H9 (cell line): Measurements from ENCODE around the gene RAC2. TPM values are rescaled to one million over a fixed set of nuclear protein-coding genes. Genes with fewer than 3 reads are reported as not detected.

Experiments
- DNase-seq: peaks from one replicate; pipeline ENCODE4 v3.0.0-alpha.2; 2017
- H2AFZ ChIP-seq: one replicate; pipeline ENCODE4 v1.6.1; 2013; ENCODE audit warnings: mild to moderate bottlenecking, low read length, control low read depth, moderate library complexity
- H2AK5ac ChIP-seq: 2 replicates; pipeline ENCODE4 v1.6.1; 2013; ENCODE audit warnings: low read length, control low read depth, mixed read lengths; ENCODE audit not compliant: insufficient read length
- H2BK120ac ChIP-seq: one replicate; pipeline ENCODE4 v1.6.1; 2013; ENCODE audit warnings: low read depth, mild to moderate bottlenecking, low read length, control low read depth, inconsistent platforms; ENCODE audit not compliant: poor library complexity, severe bottlenecking
- H2BK12ac ChIP-seq: 2 replicates; pipeline ENCODE4 v1.6.1; 2013; ENCODE audit warnings: low read length, control low read depth, mixed read lengths, low read depth; ENCODE audit not compliant: insufficient read length
- H2BK15ac ChIP-seq: 2 replicates; pipeline ENCODE4 v1.6.1; 2013; ENCODE audit warnings: low read depth, low read length, control low read depth
- H2BK20ac ChIP-seq: one replicate; pipeline ENCODE4 v1.6.1; 2013; ENCODE audit warnings: low read depth, mild to moderate bottlenecking, low read length, control low read depth, inconsistent platforms; ENCODE audit not compliant: poor library complexity, severe bottlenecking
- H2BK5ac ChIP-seq: 2 replicates; pipeline ENCODE4 v1.6.1; 2013; ENCODE audit warnings: low read length, control low read depth, mixed read lengths; ENCODE audit not compliant: insufficient read length
- H3K14ac ChIP-seq: 2 replicates; pipeline ENCODE4 v1.6.1; 2013; ENCODE audit warnings: low read length, control low read depth; ENCODE audit not compliant: insufficient read depth
- H3K18ac ChIP-seq: 2 replicates; pipeline ENCODE4 v1.6.1; 2013; ENCODE audit warnings: low read depth, mild to moderate bottlenecking, mixed read lengths, low read length, control low read depth; ENCODE audit not compliant: insufficient read length
- H3K23ac ChIP-seq: 2 replicates; pipeline ENCODE4 v1.6.1; 2013; ENCODE audit warnings: low read length, control low read depth, mixed read lengths, low read depth; ENCODE audit not compliant: insufficient read length
- H3K23me2 ChIP-seq: 2 replicates; pipeline ENCODE4 v1.6.1; 2013; ENCODE audit warnings: low read depth, mild to moderate bottlenecking, mixed read lengths, low read length, control low read depth; ENCODE audit not compliant: insufficient read length, poor library complexity, severe bottlenecking
- H3K27ac ChIP-seq: 2 replicates; pipeline ENCODE4 v1.5.1; 2013; ENCODE audit warnings: low read length, control low read depth, mixed read lengths, low read depth; ENCODE audit not compliant: insufficient read length
- H3K27me3 ChIP-seq: 2 replicates; pipeline ENCODE4 v1.6.1; 2013; ENCODE audit warnings: low read length, control low read depth, inconsistent platforms; ENCODE audit not compliant: insufficient read depth
- H3K4ac ChIP-seq: 2 replicates; pipeline ENCODE4 v1.6.1; 2013; ENCODE audit warnings: low read depth, mild to moderate bottlenecking, control low read depth, inconsistent platforms, low read length, moderate library complexity
- H3K4me1 ChIP-seq: 2 replicates; pipeline ENCODE4 v1.6.1; 2013; ENCODE audit warnings: low read length, control low read depth, inconsistent platforms; ENCODE audit not compliant: insufficient read depth
- H3K4me2 ChIP-seq: 2 replicates; pipeline ENCODE4 v1.6.1; 2013; ENCODE audit warnings: low read length, control low read depth, mixed read lengths; ENCODE audit not compliant: insufficient read length, insufficient read depth
- H3K56ac ChIP-seq: 2 replicates; pipeline ENCODE4 v1.6.1; 2013; ENCODE audit warnings: low read depth, mild to moderate bottlenecking, mixed read lengths, low read length, control low read depth; ENCODE audit not compliant: insufficient read length
- H3K79me1 ChIP-seq: 2 replicates; pipeline ENCODE4 v1.6.1; 2013; ENCODE audit warnings: low read depth, mild to moderate bottlenecking, moderate library complexity, low read length, control low read depth, inconsistent platforms; ENCODE audit not compliant: insufficient read depth, poor library complexity, severe bottlenecking
- H3K79me2 ChIP-seq: 2 replicates; pipeline ENCODE4 v1.6.1; 2013; ENCODE audit warnings: low read length, control low read depth, inconsistent platforms; ENCODE audit not compliant: insufficient read depth
- H3K9ac ChIP-seq: 2 replicates; pipeline ENCODE4 v1.6.1; 2013; ENCODE audit warnings: low read length, control low read depth, mixed read lengths; ENCODE audit not compliant: insufficient read length; ENCODE audit errors: extremely low read depth
- H3K9me3 ChIP-seq: one replicate; pipeline ENCODE4 v1.6.1; 2013; ENCODE audit warnings: low read depth, low read length, inconsistent platforms; ENCODE audit not compliant: control insufficient read depth
- H3T11ph ChIP-seq: one replicate; pipeline ENCODE4 v1.6.1; 2013; ENCODE audit warnings: mild to moderate bottlenecking, low read length, control low read depth, inconsistent platforms
- H4K20me1 ChIP-seq: one replicate; pipeline ENCODE4 v1.6.1; 2013; ENCODE audit not compliant: control insufficient read depth, insufficient read length, insufficient read depth
- H4K5ac ChIP-seq: 2 replicates; pipeline ENCODE4 v1.6.1; 2013; ENCODE audit warnings: low read depth, mild to moderate bottlenecking, mixed read lengths, low read length, control low read depth; ENCODE audit not compliant: insufficient read length
- H4K8ac ChIP-seq: replicated peaks from 2 replicates; pipeline ENCODE4 v1.6.1; 2013; ENCODE audit warnings: low read length, control low read depth, mixed read lengths, low read depth; ENCODE audit not compliant: insufficient read length
- H4K91ac ChIP-seq: 2 replicates; pipeline ENCODE4 v1.6.1; 2013; ENCODE audit warnings: low read depth, mild to moderate bottlenecking, moderate library complexity, mixed read lengths, low read length, control low read depth; ENCODE audit not compliant: insufficient read length
- H3K27ac Mint-ChIP-seq, 3 experiments: 2 replicates in 2 of 3; 3 replicates in 1 of 3; pipeline ENCODE4 v1.8.0; 2020 to 2021; ENCODE audit warnings: mixed read lengths in 3 of 3, mild to moderate bottlenecking in 1 of 3, moderate library complexity in 1 of 3
- H3K27me3 Mint-ChIP-seq: 2 replicates; pipeline ENCODE4 v1.8.0; 2021; ENCODE audit warnings: low read depth, mild to moderate bottlenecking, moderate library complexity, mixed read lengths
- H3K36me3 Mint-ChIP-seq, 3 experiments: 2 replicates in 2 of 3; 3 replicates in 1 of 3; pipeline ENCODE4 v1.8.0; 2020 to 2021; ENCODE audit warnings: low read depth in 3 of 3, mixed read lengths in 3 of 3; ENCODE audit not compliant: insufficient read depth in 1 of 3
- H3K4me1 Mint-ChIP-seq, 2 experiments: 2 replicates each; pipeline ENCODE4 v1.8.0; 2020; ENCODE audit warnings: mixed read lengths in 2 of 2
- H3K4me3 Mint-ChIP-seq, 2 experiments: 2 replicates in 1 of 2; 3 replicates in 1 of 2; pipeline ENCODE4 v1.8.0; 2020 to 2021; ENCODE audit warnings: mild to moderate bottlenecking in 2 of 2, mixed read lengths in 2 of 2, moderate library complexity in 1 of 2
- H3K9me3 Mint-ChIP-seq, 2 experiments: 2 replicates in 1 of 2; 3 replicates in 1 of 2; pipeline ENCODE4 v1.8.0; 2020; ENCODE audit warnings: mild to moderate bottlenecking in 2 of 2, mixed read lengths in 2 of 2, moderate library complexity in 1 of 2
- CTCF ChIP-seq: fragments of 200-600 bp; sonication (generic); conservative IDR thresholded peaks from 3 replicates; pipeline ENCODE4 v1.8.0; 2021; ENCODE audit warnings: antibody characterized with exemption, mild to moderate bottlenecking
- WGBS: extraction: QIAGEN DNeasy Blood & Tissue Kit; methylation state at CpG from one replicate; pipeline ENCODE4 v1.1.7; 2013; ENCODE audit warnings: missing lambda C conversion rate, low lambda C conversion rate, mixed read lengths; ENCODE audit not compliant: insufficient read length; ENCODE audit errors: extremely low coverage; 5-methylcytosine and 5-hydroxymethylcytosine counted together
- total RNA-seq: library from RNA; stranded (reverse); gene quantifications from 2 replicates; pipeline ENCODE4 v1.2.1, GENCODE V29; 2021

RAC2 gene
- total RNA-seq, 1 experiment from 2014 or later = 2.8 TPM

GRCh38 chr22:37234736-37235711, 9.0 kb downstream of the RAC2 start:
- Histone ChIP-seq H2AK5ac (no peak overlapping the region), H3K23ac (no peak overlapping the region), H2AFZ (no peak overlapping the region), H4K5ac (no peak overlapping the region), H2BK20ac (no peak overlapping the region), H3K14ac (no peak overlapping the region; the same call in 1 of the 2 replicates), H3K79me1 (no peaks in the 10 kb centered on the region), H2BK5ac (no peak overlapping the region), H4K20me1 (no peaks in the 10 kb centered on the region), H3K56ac (no peak overlapping the region), H3K79me2 (no peaks in the 10 kb centered on the region), H4K91ac (no peak overlapping the region), H3K4me1 (no peaks in the 10 kb centered on the region), H2BK15ac (no peak overlapping the region), H3T11ph (no peak overlapping the region), H3K27me3 (no peaks in the 10 kb centered on the region), H4K8ac (no peak overlapping the region), H2BK120ac (no peak overlapping the region), H3K9ac (no peak overlapping the region), H3K18ac (no peak overlapping the region), H3K23me2 (no peaks in the 10 kb centered on the region), H2BK12ac (no peak overlapping the region), H3K9me3 (no peaks in the 10 kb centered on the region), H3K4ac (no peak overlapping the region), H3K27ac (no peak overlapping the region), H3K4me2 (no peak overlapping the region)
- Mint-ChIP-seq H3K4me3 (peak overlapping the region in 1 of 2 experiments; percentile 36; a peak in 1 of 5 replicates), H3K27ac (peak overlapping the region; percentile 43 to 88 (median 80); a peak in 4 of 7 replicates), H3K9me3 (no peaks in the 10 kb centered on the region; a peak in 1 of 5 replicates), H3K27me3 (peaks cover 15% of the 10 kb centered on the region), H3K36me3 (no peaks in the 10 kb centered on the region), H3K4me1 (peaks cover 10 to 29% of the 10 kb centered on the region in 2 experiments)
- DNase-seq = no peak
- no peak for TF ChIP-seq CTCF
- no CpG with 5 or more reads among the region's 16 CpGs for WGBS
